ENCODE results near the gene ANKRD13B.

DNA sequence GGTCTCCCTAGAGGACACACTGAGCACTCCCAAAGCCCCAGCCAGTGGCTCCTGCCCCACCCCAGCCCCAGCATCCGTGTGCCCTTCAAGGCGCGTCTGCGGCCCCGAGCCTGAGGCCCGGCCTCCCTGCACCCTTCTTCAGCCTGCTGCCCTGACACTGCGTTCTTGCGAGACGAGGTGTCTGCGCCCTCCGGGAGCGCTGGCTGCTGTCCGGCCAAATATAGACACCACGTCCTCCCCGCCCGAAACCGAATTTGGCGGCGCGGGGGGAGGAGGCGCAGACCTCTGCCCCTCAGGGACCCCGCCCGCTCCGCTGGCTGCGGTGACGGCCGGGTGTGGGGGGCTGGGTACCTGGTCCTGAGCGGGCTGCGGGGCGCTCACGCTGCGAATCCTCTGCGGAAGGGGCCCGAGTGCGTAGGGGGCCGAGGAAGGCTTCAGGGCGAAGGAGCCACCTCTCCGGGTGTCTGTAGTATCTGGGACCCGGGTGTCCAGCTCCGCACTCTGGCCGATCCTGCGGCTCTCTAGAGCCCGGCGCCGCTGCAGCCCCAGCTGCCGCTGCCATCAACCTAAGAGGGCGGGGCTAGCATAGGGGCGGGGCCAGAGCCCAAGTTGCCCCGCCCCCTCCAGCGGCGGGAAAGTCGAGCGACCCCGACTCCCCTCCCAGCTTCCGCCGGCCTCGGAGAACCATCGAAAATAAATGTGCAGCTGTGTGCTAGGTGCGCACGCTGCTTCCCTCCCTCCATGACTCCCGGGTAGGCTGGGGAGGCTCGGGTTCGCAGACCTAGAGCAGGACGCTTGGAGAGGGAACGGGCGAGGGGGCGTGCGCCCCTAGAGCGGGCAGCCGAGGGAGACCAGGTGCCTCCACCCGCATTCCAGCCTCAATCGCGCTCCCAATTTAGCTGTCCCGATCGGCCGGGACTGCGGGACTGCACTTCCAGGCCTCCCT is 29.7 kb downstream of the ANKRD13B start, which contains the start of gene CORO6:
- TF ChIP-seq, protein P1, sequence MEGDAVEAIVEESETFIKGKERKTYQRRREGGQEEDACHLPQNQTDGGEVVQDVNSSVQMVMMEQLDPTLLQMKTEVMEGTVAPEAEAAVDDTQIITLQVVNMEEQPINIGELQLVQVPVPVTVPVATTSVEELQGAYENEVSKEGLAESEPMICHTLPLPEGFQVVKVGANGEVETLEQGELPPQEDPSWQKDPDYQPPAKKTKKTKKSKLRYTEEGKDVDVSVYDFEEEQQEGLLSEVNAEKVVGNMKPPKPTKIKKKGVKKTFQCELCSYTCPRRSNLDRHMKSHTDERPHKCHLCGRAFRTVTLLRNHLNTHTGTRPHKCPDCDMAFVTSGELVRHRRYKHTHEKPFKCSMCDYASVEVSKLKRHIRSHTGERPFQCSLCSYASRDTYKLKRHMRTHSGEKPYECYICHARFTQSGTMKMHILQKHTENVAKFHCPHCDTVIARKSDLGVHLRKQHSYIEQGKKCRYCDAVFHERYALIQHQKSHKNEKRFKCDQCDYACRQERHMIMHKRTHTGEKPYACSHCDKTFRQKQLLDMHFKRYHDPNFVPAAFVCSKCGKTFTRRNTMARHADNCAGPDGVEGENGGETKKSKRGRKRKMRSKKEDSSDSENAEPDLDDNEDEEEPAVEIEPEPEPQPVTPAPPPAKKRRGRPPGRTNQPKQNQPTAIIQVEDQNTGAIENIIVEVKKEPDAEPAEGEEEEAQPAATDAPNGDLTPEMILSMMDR (IDR thresholded peaks at IDR 0.05) = no peak
- TF ChIP-seq EZH2 (IDR thresholded peaks at IDR 0.05; ENCODE audit: borderline replicate concordance, insufficient read depth, low read depth, low read length, poor library complexity, severe bottlenecking) = no peak
